Measurements from ENCODE around the gene DPH2. TPM values are rescaled to one million over a fixed set of nuclear protein-coding genes. Genes with fewer than 3 reads are reported as not detected.

Gene DPH2
- total RNA-seq, 1 donor from 2014 or later, result 15.2 TPM

DNA sequence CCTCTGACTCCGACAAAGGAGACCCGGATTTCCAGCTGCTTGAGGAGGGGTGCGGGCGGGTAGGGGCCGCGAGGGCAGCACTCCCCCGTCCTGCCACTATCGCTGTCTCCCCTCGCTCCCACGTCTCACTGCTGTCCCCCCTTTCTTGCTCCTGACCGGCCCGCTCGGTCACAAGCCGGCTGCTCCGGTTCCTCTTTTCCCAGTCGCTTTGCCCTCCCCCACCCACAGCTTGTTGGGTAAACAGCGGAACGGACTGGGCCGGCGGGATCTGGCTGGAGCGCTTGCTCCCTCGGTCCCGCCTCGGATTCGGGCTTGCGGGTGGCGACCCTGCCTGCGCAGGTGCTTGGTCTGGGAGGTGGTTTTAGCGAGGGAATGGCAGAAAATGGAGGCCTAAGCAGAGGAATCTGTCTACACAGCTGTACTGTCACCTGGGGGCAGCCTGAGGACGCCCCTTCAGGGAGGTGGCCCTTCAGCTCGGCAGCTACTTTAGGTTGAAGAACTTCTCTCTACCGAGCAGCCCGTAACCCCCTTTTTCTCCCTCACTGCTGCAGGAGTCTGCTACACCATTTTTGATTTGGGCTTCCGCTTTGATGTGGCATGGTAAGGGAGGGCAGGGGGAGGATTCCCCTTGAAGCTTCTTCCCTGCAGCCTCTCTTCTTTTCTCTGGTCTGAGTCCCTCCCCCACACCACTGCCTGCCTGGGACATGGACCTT, 5.6 kb downstream of the DPH2 start:
- Histone ChIP-seq H3K4me3 (peak overlapping the region; percentile 76 to 94), H3K9me3 (no peaks in the 10 kb centered on the region), H3K36me3 (peaks cover 0 to 20% of the 10 kb centered on the region in 2 donors), H3K4me1 (peaks cover 61% of the 10 kb centered on the region), H3K27ac (peak overlapping the region; percentile 92), H3K27me3 (no peaks in the 10 kb centered on the region)
- DNase-seq (ENCODE audit: extremely low spot score in 2 of 2), result no peak
- TF ChIP-seq, protein P1, sequence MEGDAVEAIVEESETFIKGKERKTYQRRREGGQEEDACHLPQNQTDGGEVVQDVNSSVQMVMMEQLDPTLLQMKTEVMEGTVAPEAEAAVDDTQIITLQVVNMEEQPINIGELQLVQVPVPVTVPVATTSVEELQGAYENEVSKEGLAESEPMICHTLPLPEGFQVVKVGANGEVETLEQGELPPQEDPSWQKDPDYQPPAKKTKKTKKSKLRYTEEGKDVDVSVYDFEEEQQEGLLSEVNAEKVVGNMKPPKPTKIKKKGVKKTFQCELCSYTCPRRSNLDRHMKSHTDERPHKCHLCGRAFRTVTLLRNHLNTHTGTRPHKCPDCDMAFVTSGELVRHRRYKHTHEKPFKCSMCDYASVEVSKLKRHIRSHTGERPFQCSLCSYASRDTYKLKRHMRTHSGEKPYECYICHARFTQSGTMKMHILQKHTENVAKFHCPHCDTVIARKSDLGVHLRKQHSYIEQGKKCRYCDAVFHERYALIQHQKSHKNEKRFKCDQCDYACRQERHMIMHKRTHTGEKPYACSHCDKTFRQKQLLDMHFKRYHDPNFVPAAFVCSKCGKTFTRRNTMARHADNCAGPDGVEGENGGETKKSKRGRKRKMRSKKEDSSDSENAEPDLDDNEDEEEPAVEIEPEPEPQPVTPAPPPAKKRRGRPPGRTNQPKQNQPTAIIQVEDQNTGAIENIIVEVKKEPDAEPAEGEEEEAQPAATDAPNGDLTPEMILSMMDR (IDR thresholded peaks at IDR 0.05), result no peak
- TF ChIP-seq POLR2A (IDR thresholded peaks at IDR 0.05), result no peak
- no peak for TF ChIP-seq POLR2AphosphoS5 (IDR thresholded peaks at IDR 0.05; ENCODE audit: insufficient read depth in 1 of 2, low read depth in 1 of 2)
- intact Hi-C loops (cut with DNase I), result no loop called here

DNA sequence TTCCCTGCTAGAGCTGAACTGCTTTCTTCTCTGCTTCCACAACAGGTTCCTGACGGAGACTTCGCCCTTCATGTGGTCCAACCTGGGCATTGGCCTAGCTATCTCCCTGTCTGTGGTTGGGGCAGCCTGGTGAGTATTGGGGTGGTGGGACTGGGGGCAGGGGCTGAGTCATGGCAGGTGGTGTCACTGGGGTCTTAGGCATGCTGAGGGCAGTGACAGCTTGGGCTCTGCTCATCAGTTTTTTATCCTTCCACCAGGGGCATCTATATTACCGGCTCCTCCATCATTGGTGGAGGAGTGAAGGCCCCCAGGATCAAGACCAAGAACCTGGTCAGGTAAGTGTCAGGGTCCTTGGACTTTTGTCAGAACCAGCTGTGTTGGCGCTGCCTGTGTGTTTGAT, 6.2 kb downstream of the DPH2 start:
- H3K36me3 ChIP-seq, result peaks cover 0 to 20% of the 10 kb centered on the region in 2 donors
- peaks cover 61% of the 10 kb centered on the region for H3K4me1 ChIP-seq
- intact Hi-C loops (cut with DNase I), result no loop called here
- no peaks in the 10 kb centered on the region for H3K27me3 ChIP-seq
- no peaks in the 10 kb centered on the region for H3K9me3 ChIP-seq
- H3K27ac ChIP-seq, result peak overlapping the region; percentile 92
- TF ChIP-seq POLR2A (IDR thresholded peaks at IDR 0.05) (no peak), POLR2AphosphoS5 (IDR thresholded peaks at IDR 0.05; ENCODE audit: insufficient read depth in 1 of 2, low read depth in 1 of 2) (no peak)
- TF ChIP-seq, protein P1 (IDR thresholded peaks at IDR 0.05), result no peak
- peak overlapping the region; percentile 76 to 94 for H3K4me3 ChIP-seq
- DNase-seq (ENCODE audit: extremely low spot score in 2 of 2), result no peak

DNA sequence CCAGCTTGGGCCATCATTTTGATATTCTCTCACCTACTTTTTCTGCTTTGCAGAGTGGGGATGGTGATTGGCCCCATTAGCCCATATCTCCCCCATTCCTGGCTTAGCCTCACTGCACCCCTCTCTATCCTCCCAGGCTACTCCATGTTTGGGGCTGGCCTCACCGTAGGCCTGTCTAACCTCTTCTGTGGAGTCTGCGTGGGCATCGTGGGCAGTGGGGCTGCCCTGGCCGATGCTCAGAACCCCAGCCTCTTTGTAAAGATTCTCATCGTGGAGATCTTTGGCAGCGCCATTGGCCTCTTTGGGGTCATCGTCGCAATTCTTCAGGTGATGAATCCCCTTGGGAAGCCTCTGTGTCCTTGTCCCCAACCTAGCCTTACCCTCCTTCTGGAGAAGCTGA, 7.1 kb downstream of the DPH2 start:
- Histone ChIP-seq H3K9me3 (no peaks in the 10 kb centered on the region), H3K4me1 (peaks cover 67% of the 10 kb centered on the region), H3K27ac (no peak overlapping the region), H3K36me3 (peaks cover 0 to 20% of the 10 kb centered on the region in 2 donors), H3K27me3 (no peaks in the 10 kb centered on the region), H3K4me3 (no peak overlapping the region)
- intact Hi-C loops (cut with DNase I), result no loop called here
- DNase-seq (ENCODE audit: extremely low spot score in 2 of 2), result no peak
- TF ChIP-seq POLR2A (IDR thresholded peaks at IDR 0.05) (no peak), POLR2AphosphoS5 (IDR thresholded peaks at IDR 0.05; ENCODE audit: insufficient read depth in 1 of 2, low read depth in 1 of 2) (no peak)
- TF ChIP-seq, protein P1 (IDR thresholded peaks at IDR 0.05), result no peak

DNA sequence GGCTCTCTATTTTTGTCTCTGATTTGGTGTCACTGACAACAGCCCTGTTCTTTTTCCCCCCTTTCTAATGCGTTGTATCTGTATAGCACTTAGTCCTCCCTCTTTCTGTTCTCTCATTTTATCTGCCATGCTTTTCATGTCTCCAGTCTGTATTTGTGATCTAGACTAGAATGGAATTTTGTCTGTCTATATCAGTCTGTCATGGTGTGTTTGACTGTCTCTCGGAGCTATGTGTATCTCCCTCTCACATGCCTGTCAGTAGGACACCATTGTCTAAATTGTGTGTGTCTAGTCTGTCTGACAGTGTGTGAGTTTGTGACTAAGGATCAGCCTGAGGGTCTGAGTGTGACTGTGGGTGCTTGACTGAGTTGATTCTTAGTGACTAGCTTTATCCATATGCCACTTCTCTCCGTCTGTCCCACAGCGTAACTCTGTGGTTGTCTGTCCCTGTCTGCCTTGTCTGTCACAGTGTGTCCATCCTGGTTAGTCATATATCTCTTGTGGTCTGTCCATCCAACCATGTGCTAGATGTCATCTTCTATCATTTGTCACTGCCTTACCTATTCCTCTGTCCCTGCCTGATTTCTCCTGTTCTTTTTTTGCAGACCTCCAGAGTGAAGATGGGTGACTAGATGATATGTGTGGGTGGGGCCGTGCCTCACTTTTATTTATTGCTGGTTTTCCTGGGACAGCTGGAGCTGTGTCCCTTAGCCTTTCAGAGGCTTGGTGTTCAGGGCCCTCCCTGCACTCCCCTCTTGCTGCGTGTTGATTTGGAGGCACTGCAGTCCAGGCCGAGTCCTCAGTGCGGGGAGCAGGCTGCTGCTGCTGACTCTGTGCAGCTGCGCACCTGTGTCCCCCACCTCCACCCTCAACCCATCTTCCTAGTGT, 7.8 kb downstream of the DPH2 start:
- no peak for DNase-seq (ENCODE audit: extremely low spot score in 2 of 2)
- TF ChIP-seq POLR2A (IDR thresholded peaks at IDR 0.05) (no peak), POLR2AphosphoS5 (IDR thresholded peaks at IDR 0.05; ENCODE audit: insufficient read depth in 1 of 2, low read depth in 1 of 2) (no peak)
- TF ChIP-seq, protein P1 (IDR thresholded peaks at IDR 0.05), result no peak
- Histone ChIP-seq H3K9me3 (no peaks in the 10 kb centered on the region), H3K4me3 (no peak overlapping the region), H3K27ac (no peak overlapping the region), H3K27me3 (no peaks in the 10 kb centered on the region), H3K4me1 (peaks cover 67% of the 10 kb centered on the region), H3K36me3 (peaks cover 0 to 16% of the 10 kb centered on the region in 2 donors)
- intact Hi-C loops (cut with DNase I), result no loop called here
